Tibial artery (tissue), 4 donors: ENCODE data around the gene PDZD4.

ENCODE experiments used
- DNase-seq, 2 donors: peaks; one replicate each; pipeline ENCODE4 v3.0.0-alpha.2; 2019
- H3K27ac ChIP-seq, 2 donors: fragments of 200-600 bp; sonication (generic) in 1 of 2; 1 replicate in 1 of 2; 2 replicates in 1 of 2; pipeline ENCODE4 v1.5.1; 2018 to 2019; ENCODE audit warnings: mild to moderate bottlenecking in 1 of 2
- H3K27me3 ChIP-seq, 2 donors: fragments of 200-600 bp; sonication (generic) in 1 of 2; one replicate each; pipeline versions ENCODE4 v1.5.1 to v1.6.0; 2016 to 2019
- H3K36me3 ChIP-seq, 3 donors: fragments of 200-600 bp; sonication (generic) in 2 of 3; one replicate each; pipeline ENCODE4 v1.5.1; 2016 to 2019; ENCODE audit warnings: mild to moderate bottlenecking in 2 of 3
- H3K4me1 ChIP-seq, 4 donors: fragments of 200-600 bp; sonication (generic) in 2 of 4; 1 replicate in 3 of 4; 2 replicates in 1 of 4; pipeline ENCODE4 v1.5.1; 2016 to 2019
- H3K4me3 ChIP-seq, 2 donors: fragments of 200-600 bp; sonication (generic) in 1 of 2; 1 replicate in 1 of 2; 2 replicates in 1 of 2; pipeline ENCODE4 v1.5.1; 2018 to 2019; ENCODE audit warnings: mild to moderate bottlenecking in 2 of 2
- H3K9me3 ChIP-seq, 3 donors: fragments of 200-600 bp; sonication (generic) in 1 of 3; one replicate each; pipeline ENCODE4 v1.5.1; 2016 to 2019
- intact Hi-C: fragments of 100-400 bp; cut with DNase I; formaldehyde crosslinking; loops from one replicate; pipeline ENCODE4 v1.15.0; 2023; ENCODE audit warnings: low total_unique reads
- TF ChIP-seq, protein P1 (sequence below), 2 experiments: fragments of 200-600 bp in 1 of 2; fragments of 450-650 bp in 1 of 2; IDR thresholded peaks; one replicate each; pipeline ENCODE4 v1.5.1; 2017 to 2019; ENCODE audit warnings: antibody characterized with exemption in 2 of 2, mild to moderate bottlenecking in 1 of 2, moderate library complexity in 1 of 2

The PDZD4 gene, protein sequence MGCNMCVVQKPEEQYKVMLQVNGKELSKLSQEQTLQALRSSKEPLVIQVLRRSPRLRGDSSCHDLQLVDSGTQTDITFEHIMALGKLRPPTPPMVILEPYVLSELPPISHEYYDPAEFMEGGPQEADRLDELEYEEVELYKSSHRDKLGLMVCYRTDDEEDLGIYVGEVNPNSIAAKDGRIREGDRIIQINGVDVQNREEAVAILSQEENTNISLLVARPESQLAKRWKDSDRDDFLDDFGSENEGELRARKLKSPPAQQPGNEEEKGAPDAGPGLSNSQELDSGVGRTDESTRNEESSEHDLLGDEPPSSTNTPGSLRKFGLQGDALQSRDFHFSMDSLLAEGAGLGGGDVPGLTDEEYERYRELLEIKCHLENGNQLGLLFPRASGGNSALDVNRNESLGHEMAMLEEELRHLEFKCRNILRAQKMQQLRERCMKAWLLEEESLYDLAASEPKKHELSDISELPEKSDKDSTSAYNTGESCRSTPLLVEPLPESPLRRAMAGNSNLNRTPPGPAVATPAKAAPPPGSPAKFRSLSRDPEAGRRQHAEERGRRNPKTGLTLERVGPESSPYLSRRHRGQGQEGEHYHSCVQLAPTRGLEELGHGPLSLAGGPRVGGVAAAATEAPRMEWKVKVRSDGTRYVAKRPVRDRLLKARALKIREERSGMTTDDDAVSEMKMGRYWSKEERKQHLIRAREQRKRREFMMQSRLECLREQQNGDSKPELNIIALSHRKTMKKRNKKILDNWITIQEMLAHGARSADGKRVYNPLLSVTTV

DNA sequence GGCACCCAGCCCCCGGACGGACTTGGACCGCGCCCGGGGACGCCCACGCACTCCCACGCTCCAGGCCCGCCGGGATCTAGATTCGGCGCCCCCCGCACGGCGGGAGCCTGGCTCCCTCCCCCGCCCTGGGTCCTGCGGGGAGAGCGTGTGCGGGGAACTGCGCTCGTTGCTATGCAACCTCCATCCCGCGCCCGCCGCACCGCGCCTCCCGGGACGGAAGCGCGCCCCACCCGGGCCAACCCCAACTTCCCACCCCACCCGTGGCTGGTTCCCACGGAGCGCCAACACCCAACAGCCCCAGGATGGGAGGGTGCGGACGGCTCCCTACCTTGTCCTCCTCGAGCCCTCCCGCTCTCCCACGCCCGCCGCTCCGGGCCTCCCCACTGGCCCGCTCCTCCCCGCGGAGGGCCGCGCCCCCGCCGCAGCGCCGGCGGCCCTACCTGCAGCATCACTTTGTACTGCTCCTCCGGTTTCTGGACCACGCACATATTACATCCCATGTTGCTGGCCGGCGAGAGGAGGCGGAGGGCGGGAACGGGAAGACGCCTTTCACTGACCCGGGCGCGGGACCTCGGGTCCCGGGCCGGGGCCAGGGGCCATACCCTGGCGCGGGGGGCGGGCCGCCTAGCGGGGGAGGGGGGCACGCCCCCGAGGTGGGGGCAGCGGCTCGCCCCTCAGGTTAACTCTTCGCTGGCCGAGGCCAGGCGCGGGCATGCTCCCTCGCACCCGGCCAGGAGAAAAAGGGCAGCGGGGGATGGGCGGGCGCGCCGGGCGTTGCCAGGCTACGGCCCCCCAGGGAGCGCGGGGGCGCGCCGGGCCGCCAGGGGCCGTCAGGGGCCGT, at the start of gene PDZD4:
Gene PDZD4, minus strand, starts transcription at position 746 of the 841 bp plus-strand sequence. Its CDS starts 246 bp downstream, at position 500.
- no peak for DNase-seq
- H3K9me3 ChIP-seq = no peaks in the 10 kb centered on the region
- intact Hi-C loops = no loop called here
- no peaks in the 10 kb centered on the region for H3K36me3 ChIP-seq
- peak within 1 kb of the TSS; percentile 62 to 78 for H3K27ac ChIP-seq
- peak within 1 kb of the TSS; percentile 55 to 57 for H3K4me3 ChIP-seq
- peaks cover 0 to 27% (median 4%) of the 10 kb centered on the region in 4 donors for H3K4me1 ChIP-seq
- no peaks in the 10 kb centered on the region for H3K27me3 ChIP-seq
- TF ChIP-seq, protein P1, sequence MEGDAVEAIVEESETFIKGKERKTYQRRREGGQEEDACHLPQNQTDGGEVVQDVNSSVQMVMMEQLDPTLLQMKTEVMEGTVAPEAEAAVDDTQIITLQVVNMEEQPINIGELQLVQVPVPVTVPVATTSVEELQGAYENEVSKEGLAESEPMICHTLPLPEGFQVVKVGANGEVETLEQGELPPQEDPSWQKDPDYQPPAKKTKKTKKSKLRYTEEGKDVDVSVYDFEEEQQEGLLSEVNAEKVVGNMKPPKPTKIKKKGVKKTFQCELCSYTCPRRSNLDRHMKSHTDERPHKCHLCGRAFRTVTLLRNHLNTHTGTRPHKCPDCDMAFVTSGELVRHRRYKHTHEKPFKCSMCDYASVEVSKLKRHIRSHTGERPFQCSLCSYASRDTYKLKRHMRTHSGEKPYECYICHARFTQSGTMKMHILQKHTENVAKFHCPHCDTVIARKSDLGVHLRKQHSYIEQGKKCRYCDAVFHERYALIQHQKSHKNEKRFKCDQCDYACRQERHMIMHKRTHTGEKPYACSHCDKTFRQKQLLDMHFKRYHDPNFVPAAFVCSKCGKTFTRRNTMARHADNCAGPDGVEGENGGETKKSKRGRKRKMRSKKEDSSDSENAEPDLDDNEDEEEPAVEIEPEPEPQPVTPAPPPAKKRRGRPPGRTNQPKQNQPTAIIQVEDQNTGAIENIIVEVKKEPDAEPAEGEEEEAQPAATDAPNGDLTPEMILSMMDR (IDR thresholded peaks at IDR 0.05) = no peak

DNA sequence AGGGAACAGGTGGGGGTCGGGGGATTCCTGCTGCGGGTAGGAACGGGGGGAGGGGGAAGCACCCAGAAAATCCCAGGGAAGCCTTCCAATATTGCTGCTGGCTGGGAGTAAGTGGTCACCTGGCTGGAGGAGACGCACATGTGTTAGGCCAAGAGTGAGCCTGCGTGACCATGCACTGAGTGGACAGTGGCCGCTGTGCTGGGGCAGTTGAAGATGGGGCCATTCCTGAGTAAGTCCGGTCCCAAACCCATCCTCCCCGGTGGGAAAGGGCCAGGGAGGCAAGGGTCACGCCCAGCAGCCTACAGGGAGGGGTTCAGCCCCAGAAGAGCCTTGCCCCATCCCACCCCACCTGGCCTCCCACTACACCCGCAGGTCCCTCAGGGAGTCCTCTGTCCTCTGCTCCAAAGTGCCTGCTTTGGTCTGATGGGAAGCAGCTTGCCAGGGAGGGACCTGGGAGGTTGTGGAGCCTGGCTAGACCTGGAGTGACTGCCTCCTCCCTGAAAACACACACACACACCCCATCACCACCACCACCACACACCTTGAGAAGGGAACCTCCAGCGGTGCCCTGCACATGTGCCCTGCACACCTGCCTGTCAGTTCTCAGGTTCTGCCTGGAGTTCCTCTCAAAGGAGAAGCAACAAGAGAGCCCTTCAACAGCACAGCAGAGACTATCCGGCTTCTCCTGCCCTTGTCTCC, 49.5 kb upstream of the PDZD4 start:
- TF ChIP-seq, protein P1 (IDR thresholded peaks at IDR 0.05) = no peak
- Histone ChIP-seq H3K4me3 (no peak overlapping the region), H3K36me3 (no peaks in the 10 kb centered on the region), H3K4me1 (no peaks in the 10 kb centered on the region), H3K27ac (no peak overlapping the region), H3K9me3 (no peaks in the 10 kb centered on the region), H3K27me3 (peaks cover 0 to 73% of the 10 kb centered on the region in 2 donors)
- DNase-seq = no peak
- intact Hi-C loops = no loop called here

DNA sequence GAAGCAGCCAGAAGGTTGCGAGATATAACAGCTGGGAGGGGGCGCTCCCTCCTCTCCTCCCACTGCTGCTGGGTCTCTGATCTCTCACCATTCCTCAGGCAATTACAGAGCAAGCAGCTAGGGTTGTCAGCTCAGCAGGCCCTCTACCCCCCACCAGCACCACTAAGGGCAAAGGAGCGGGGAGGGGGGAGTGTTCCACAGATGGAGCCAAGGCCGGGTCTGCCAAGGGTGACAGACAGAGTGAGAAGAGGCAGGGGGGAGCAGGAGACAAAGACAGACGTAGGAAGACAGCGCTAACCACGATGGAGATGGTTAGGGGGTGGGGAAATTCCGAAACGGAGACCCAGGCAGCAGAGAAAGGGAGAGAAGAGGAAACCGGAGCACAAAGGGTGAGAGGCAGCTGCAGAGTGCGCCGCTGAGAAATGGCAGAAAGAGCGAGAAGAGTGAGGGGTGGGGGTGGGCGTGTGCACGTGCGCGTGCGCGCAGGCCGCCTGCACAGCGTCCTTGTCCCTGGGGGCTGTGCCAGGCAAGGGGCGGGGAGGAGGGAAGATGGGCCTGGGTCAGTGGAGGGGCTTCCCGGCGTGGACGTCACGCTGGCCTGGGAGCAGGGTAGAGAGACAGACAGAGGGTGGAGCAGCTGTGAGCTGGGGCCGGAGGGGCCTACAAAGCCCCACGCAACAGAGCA, 48.8 kb upstream of the PDZD4 start:
- DNase-seq = no peak
- Histone ChIP-seq H3K27me3 (peaks cover 0 to 65% of the 10 kb centered on the region in 2 donors), H3K9me3 (no peaks in the 10 kb centered on the region), H3K36me3 (no peaks in the 10 kb centered on the region), H3K4me3 (no peak overlapping the region), H3K27ac (no peak overlapping the region), H3K4me1 (no peaks in the 10 kb centered on the region)
- intact Hi-C loops = no loop called here
- TF ChIP-seq, protein P1 (IDR thresholded peaks at IDR 0.05) = no peak

DNA sequence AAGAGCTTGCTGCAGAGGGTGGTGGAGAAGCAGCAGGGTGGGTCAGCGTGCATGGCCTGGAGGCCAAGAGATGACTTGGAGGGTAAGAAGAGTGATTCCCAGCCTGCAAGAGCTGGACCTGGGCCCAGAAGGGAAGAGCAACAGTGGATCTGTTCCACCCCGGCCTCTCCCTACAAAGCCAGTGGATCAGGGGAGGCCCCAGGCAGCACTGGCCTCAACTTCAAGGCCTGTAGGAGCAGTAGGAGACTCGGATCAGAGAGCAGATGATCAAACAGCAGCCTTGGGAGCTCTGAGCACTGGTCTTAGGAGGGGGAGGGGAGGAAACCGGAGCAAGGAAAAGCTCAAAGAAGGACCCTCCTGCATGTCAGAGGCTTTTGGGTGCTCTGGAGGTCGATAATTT, 48.0 kb upstream of the PDZD4 start:
- peaks cover 0 to 57% of the 10 kb centered on the region in 2 donors for H3K27me3 ChIP-seq
- no peaks in the 10 kb centered on the region for H3K9me3 ChIP-seq
- no peak overlapping the region for H3K4me3 ChIP-seq
- no peaks in the 10 kb centered on the region for H3K4me1 ChIP-seq
- no peaks in the 10 kb centered on the region for H3K36me3 ChIP-seq
- DNase-seq = no peak
- H3K27ac ChIP-seq = no peak overlapping the region
- TF ChIP-seq, protein P1 (IDR thresholded peaks at IDR 0.05) = no peak
- intact Hi-C loops = no loop called here
